DND-41 (cell line): ENCODE measurements around the gene KDM8.

Experiments used
- ATAC-seq: fragments of 200-7000 bp; cut with Tn5 transposase; 3 replicates; pipeline ENCODE4 v1.9.1; 2021; ENCODE audit warnings: low read depth; ENCODE audit not compliant: insufficient read depth
- DNase-seq: peaks from one replicate; pipeline ENCODE4 v3.0.0-alpha.2; 2020
- H2AFZ ChIP-seq: 2 replicates; pipeline ENCODE4 v1.6.0; 2012; ENCODE audit warnings: low read depth, low read length
- H3K27ac ChIP-seq: 2 replicates; pipeline ENCODE4 v1.5.1; 2012; ENCODE audit warnings: low read length, inconsistent platforms
- H3K27me3 ChIP-seq: fragments of 200-600 bp; sonication (generic); 2 replicates; pipeline ENCODE4 v1.6.0; 2012; ENCODE audit warnings: low read length, mild to moderate bottlenecking, inconsistent platforms; ENCODE audit not compliant: insufficient read depth, poor library complexity
- H3K36me3 ChIP-seq: 2 replicates; pipeline ENCODE4 v1.5.1; 2012; ENCODE audit warnings: low read length, inconsistent platforms; ENCODE audit not compliant: insufficient read depth
- H3K4me1 ChIP-seq: 2 replicates; pipeline ENCODE4 v1.5.1; 2012; ENCODE audit warnings: mild to moderate bottlenecking, low read length; ENCODE audit not compliant: insufficient read depth
- H3K4me2 ChIP-seq: 2 replicates; pipeline ENCODE4 v1.6.0; 2012; ENCODE audit warnings: mild to moderate bottlenecking, moderate library complexity, low read length, inconsistent platforms; ENCODE audit not compliant: insufficient read depth
- H3K4me3 ChIP-seq, 2 experiments: fragments of 200-600 bp in 1 of 2; shearing (Covaris generic) in 1 of 2; 2 replicates each; pipeline ENCODE4 v1.5.1; 2012 to 2016; ENCODE audit warnings: inconsistent platforms in 2 of 2, low read length in 2 of 2, mild to moderate bottlenecking in 2 of 2, low read depth in 1 of 2, moderate library complexity in 1 of 2
- H3K79me2 ChIP-seq: 2 replicates; pipeline ENCODE4 v1.6.0; 2012; ENCODE audit warnings: low read length, inconsistent platforms; ENCODE audit not compliant: insufficient read depth
- H3K9ac ChIP-seq: 2 replicates; pipeline ENCODE4 v1.6.0; 2012; ENCODE audit warnings: low read depth, mild to moderate bottlenecking, inconsistent platforms, low read length, moderate library complexity
- H3K9me3 ChIP-seq: 2 replicates; pipeline ENCODE4 v1.5.1; 2012; ENCODE audit warnings: low read length, moderate library complexity, mild to moderate bottlenecking, inconsistent platforms; ENCODE audit not compliant: insufficient read depth, severe bottlenecking
- H4K20me1 ChIP-seq: 2 replicates; pipeline ENCODE4 v1.6.0; 2012; ENCODE audit warnings: low read length; ENCODE audit not compliant: insufficient read depth
- CTCF ChIP-seq: IDR thresholded peaks from 2 replicates; pipeline ENCODE4 v1.5.1; 2012; ENCODE audit warnings: borderline replicate concordance, low read length, moderate library complexity, mild to moderate bottlenecking; ENCODE audit not compliant: poor library complexity, severe bottlenecking; ENCODE audit errors: extremely low read depth
- EZH2 ChIP-seq: IDR thresholded peaks from 3 replicates; pipeline ENCODE4 v1.6.1; 2012; ENCODE audit warnings: borderline replicate concordance, low read depth, mild to moderate bottlenecking, moderate library complexity, low read length, inconsistent platforms; ENCODE audit not compliant: severe bottlenecking

The KDM8 gene

DNA sequence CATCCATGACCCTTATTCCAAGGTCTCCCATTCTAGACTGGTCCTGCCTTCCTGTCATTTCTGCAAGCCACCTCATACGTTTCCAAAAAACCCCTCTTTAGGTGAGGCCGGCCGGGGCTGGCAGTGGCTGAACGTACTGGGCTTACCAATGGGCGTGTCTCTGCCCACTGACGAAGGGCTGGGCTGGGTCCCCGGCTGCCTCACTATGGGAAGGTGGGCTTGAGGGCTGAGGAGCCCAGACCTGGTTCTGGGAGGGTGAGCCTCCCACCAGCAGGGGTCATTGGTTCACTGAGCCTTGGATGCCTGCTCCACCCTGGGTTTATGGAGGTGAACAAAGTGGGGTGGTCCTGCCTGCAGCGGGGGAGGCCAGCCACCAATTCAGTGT is 19.9 kb downstream of the KDM8 start:
- Histone ChIP-seq H3K9me3 (no peaks in the 10 kb centered on the region), H3K27ac (peak overlapping the region; percentile 56; the same call in 1 of the 2 replicates), H3K4me1 (no peaks in the 10 kb centered on the region), H3K4me2 (no peak overlapping the region), H3K27me3 (no peaks in the 10 kb centered on the region), H3K4me3 (no peak overlapping the region), H4K20me1 (peaks cover 3% of the 10 kb centered on the region), H2AFZ (no peak overlapping the region), H3K79me2 (no peaks in the 10 kb centered on the region), H3K36me3 (peaks cover 87% of the 10 kb centered on the region), H3K9ac (no peak overlapping the region)
- DNase-seq = no peak
- TF ChIP-seq CTCF = peak; percentile 38
- TF ChIP-seq EZH2 = no peak
- peak; percentile 51; the same call in 2 of the 3 replicates for ATAC-seq

GRCh38 chr16:27223701-27224100 is 20.4 kb downstream of the KDM8 start:
- H3K4me1 ChIP-seq = no peaks in the 10 kb centered on the region
- peaks cover 3% of the 10 kb centered on the region for H4K20me1 ChIP-seq
- TF ChIP-seq EZH2 (no peak), CTCF (no peak)
- no peaks in the 10 kb centered on the region for H3K27me3 ChIP-seq
- ATAC-seq = no peak
- H3K9me3 ChIP-seq = no peaks in the 10 kb centered on the region
- H3K36me3 ChIP-seq = peaks cover 86% of the 10 kb centered on the region
- no peak overlapping the region for H3K4me3 ChIP-seq
- no peak overlapping the region for H3K4me2 ChIP-seq
- no peaks in the 10 kb centered on the region for H3K79me2 ChIP-seq
- peak overlapping the region; percentile 56 for H3K27ac ChIP-seq
- no peak overlapping the region for H2AFZ ChIP-seq
- DNase-seq = no peak
- H3K9ac ChIP-seq = no peak overlapping the region

DNA sequence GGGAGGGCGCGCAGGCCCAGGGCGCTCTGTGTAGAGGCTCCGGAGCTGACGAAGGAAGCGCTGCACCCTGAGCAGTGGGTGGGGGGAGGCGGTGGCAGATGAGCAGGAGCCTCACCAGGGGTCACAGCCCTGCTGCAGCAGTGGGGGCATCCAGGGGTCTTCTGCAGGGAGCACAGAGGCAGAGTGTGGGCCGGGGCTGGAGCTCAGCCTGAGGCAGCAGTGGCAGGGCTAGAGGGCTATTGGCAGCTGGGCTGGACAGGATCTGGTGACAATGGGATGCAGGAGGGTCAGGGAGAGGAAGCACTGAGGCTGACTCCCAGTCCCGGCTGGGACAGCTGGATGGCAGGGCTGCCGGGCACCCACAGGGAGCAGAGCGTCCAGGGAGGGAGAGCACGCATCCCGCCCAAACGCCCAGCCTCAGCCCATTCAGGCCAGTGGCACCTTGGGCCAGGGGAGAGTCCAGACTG is 21.0 kb downstream of the KDM8 start:
- Histone ChIP-seq H3K79me2 (peaks cover 2% of the 10 kb centered on the region; the same call in 1 of the 2 replicates), H2AFZ (no peak overlapping the region), H3K27ac (peak overlapping the region; percentile 40; the same call in 1 of the 2 replicates), H3K9ac (no peak overlapping the region), H3K9me3 (no peaks in the 10 kb centered on the region), H3K27me3 (no peaks in the 10 kb centered on the region), H3K4me3 (no peak overlapping the region), H3K4me2 (no peak overlapping the region), H4K20me1 (peaks cover 3% of the 10 kb centered on the region), H3K36me3 (peaks cover 86% of the 10 kb centered on the region), H3K4me1 (no peaks in the 10 kb centered on the region)
- ATAC-seq (no peak), DNase-seq (no peak)
- TF ChIP-seq EZH2 (no peak), CTCF (no peak)
